Smooth muscle cell of the brain vasculature (primary cell): ENCODE data around the gene CTBP2.
A peak's percentile ranks its signal among the peaks of the same experiment; 100 is the strongest.

ENCODE experiments used
- DNase-seq: peaks from one replicate; pipeline ENCODE4 v3.0.0-alpha.2; 2012; ENCODE audit warnings: low read depth, low spot score

CTBP2 gene

DNA sequence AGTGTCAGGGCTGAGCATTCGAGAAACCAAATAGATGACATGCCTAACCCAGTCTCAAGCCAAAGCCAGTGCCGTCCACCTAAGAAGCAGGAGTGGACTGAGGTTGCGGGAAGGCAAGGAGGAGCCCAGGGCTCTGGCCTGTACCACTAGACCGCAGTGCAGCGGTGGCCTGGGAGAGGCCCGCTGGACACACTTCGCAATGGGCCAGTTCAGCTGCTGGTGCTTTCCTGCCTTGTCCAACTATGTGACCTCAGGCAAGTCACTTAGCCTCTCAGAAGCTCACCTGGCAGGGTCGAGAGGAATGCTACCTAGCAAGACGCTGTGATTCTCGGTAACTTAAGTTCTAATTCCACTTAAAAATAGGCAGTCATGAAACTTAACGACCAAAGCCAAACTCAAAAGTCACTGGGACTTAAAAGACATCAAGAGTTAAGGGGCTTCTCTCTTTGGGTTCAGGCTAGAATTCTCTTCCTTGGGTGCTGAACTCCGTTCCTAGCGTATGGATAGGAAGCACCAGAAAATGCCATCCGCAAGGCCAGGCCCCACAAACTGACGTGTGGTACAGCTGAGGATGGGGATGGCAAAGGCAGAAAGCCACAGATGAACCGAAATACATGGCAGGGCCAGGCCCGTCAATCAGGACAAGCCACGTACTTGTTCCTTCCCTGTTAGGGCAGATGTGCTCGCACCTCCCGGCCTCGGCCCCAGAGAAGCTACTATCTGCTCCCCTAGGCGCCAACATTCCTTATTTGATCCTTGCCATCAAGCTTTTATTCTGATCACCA, 34.2 kb downstream of the CTBP2 start:
- DNase-seq: no peak

DNA sequence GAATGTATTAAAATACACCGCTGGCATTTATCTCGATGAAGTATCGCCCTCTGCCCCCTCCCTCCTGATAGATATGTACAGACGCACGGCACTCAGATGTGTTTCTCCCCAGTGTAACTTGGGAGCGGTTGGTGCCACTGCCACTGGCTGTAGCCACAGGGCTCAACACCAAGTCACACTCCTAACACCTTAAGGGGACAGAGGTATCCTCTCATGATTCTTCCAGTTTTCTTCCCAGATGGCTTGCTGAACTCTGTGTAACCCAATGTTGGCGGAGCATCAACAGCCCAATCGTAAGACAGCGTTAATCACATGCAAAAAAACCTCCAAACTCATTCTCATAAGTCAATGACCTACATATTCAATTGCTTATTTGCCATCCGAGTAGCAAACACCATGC, 35.5 kb downstream of the CTBP2 start:
- no peak for DNase-seq

DNA sequence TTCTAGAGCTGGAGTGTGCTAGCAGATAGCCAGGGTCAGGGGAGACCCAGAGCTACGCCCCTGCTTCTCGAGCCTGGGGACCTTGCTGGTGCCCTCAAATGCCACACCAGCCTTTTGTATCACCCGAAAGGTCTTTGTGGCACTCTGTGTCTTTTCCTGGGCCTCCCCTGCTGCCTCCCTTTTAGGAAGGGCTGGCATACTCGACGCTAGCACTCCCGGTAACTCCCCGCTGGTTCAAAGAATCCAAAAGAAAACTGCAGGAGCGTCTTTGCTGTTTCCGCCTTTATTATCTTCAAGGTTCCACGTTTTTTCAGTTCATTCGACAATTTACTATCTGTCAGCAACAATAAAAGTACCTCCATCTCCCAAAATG, 36.3 kb downstream of the CTBP2 start:
- DNase-seq: no peak

DNA sequence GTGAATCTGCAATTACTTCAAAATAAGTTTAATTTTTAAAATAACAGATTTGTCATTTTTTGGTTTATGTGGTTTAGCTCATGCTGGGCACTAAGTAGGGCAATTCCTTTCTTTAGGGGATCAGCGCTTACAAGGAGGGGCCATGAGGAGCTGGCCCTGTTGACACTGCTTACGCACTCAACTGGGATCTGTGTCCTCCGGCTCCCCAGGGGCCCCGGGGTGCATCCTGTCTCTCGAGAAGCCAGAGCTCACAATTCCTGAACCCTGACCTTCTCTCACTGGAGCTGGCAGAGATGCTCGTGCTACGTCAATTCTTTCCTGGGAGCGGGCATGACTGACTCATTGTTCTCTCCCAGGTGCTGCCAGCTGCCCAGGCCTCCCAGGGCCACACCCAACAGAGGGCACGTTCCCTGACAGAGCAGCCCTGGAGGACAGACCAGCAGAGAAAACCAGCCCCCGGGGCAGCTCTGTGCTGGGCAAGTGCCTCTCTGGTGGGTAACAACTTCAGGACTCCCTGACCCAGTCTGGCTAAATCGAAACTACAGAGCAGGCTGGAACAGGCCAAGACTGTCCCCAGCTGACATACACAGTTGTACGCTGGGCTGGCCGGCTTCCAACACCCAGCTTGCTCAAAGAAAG, 36.8 kb downstream of the CTBP2 start:
- peak; percentile 91 for DNase-seq

DNA sequence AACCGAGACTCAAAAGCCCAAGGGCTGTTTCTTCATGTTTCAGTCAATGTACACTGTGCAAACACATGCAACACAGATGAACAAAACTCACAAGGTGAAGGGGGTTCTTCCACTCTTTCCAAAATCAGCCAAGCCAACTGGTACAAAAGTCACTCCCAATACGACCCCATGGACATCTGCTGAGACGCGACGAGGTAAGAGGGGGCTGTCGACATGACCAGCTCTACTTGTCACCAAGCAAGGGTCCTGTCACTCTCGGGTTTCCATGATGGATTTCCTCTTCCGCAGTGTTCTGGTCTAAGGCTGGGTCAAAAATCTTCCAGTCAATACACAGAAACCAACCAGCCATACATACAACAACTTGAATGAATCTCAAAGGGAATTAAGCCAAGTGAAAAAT, 37.8 kb downstream of the CTBP2 start:
- no peak for DNase-seq

DNA sequence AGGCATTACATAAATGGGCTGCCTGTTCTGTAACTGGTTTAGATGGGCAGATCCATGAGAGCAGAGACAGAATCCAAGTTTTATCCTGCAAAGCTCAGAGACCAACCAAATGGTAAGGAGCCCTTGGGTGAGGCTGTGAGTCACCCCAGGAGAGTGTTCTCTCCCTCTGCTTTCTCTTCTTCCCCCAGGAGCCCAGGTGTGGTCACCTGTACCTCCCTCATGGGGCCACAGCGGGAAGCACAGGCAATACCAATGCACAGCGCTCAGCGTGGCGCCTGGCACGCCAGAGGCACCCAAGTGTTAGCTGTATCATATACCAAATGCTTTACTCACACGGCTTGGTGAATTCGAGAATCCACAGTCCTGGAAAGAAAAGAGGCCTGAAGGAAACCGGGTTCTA, 39.4 kb downstream of the CTBP2 start:
- DNase-seq: no peak

DNA sequence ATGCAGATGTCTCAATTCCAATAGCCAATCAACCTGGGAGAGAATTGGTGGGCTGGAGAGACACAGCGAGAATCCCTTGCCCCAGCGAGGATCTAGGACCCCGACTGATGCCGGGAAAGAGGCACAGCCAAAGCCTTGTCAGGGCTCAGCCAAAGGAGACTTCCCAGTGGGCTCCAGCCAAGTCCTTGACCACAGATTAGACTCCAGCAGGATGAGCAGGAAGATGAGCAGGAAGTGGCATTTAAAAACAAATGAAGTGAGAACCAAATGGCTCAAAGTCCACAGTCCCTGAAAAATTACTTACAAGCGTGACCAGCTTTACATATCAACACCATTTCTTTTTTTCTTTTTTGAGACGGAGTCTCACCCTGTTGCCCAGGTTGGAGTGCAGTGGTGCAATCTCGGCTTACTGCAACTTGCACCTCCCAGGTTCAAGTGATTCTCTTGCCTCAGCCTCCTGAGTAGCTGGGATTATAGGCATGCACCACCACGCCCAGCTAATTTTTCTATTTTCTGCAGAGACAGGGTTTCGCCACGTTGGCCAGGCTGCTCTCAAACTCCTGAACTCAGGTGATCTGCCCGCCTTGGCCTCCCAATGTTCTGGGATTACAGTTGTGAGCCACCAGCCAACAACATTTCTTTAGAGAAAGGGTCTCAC, 40.2 kb downstream of the CTBP2 start:
- DNase-seq: no peak

DNA sequence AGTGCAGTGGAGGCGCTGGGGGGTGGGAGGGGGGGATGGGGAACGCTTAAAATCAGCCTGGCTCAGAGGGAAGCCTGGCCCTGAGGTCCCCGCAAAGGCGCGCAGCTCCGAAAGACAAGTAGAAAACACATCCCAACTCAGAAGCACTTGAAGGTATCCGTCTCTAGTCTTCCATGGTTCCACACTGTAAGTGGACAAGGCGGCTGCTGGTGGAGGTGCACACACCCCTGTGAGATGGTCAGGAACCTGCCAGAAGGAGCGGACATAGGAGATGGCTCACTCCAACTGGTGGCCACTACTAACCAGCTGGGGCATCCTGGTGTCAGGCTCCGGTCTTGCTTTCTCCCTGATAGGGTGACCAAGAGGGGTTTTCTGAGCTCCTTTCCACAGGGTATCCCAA, 41.7 kb downstream of the CTBP2 start:
- no peak for DNase-seq

DNA sequence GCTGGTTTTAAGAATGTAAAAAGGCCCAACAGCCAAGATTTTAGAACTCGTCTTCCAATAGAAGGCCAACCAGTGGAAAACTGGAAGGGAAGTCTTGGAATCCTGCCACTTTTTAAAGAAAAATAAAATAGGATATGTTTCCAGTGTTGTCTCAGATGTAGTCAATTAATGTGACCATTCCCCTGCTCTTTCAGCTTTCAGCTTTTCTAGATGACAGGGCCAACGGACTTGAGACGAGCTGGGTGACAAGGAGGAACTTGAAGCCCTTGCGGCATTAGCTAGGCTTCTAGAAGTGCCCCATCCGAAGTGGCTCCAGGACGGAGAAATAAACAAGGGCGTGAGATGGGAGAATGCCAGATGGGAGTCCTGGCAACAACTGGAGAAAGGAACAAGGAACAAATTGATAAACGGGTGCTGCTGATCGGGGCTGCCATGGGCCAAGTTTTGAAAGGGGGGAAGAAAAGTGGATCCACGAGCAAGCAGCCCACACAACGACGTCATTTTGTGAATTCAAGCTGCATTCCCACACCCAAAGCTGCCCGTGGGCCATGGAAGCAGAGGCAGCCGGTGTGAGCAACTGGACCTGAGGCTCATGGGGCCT, 42.3 kb downstream of the CTBP2 start:
- peak; percentile 57 for DNase-seq

DNA sequence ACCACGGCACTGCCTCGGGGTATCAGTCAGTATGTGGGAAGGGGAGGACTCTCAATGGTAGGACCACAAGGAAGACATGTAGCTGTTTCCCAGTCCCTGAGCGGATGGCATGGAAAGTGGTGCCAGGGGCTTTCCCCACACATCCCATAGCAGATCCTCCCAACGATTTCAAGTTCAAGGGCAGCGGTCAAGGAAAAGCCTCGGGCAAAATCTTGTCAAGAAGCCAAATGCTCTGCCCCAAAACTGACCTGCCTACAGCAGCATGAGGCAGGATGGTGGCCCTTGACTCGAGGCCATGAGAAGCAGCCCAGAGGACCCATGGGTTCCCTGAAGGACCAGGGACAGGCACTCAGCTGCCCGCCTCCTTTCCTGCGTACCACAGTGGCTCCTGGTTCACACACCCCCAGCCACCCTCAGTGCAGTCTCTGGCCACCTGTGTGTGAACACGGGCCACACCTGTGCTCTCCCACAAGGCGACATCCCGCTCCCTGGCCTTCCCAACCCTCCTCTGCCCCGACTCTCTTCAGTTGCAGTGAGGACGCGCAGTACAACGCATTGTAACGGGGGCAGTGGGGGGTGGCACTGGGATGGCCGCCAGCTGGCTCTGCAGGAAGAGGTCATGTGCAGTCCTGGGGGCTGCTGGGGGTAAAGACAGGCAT, 43.6 kb downstream of the CTBP2 start:
- DNase-seq: no peak

DNA sequence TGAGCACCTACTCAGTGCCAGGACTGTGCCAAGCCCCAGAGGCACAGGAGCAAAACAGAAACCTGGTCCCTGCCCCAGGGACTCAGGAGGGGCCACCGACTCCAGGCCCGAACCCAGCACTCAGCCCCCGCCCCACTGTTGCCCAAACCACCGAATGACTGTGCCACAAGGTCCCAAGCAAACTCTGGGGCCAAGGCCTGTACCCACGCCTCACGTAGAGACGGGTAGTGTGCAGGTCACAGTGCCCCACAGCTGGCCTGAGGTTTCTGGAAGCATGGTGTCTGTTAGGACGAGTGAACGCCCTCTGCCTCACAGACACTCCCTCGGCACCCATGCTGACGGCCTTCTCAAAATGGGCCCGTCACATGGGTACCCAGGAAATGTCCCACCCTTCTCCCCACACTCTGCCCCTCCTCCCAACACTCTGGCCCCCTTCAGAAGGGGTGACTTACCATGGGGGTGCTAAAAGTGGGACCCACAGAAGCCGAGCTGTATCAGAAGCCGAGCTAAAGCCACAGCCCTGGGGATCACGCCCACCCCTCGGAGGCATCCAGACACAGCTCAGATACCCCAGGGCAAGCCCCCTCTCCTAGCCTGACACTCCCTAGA, 44.2 kb downstream of the CTBP2 start:
- no peak for DNase-seq

DNA sequence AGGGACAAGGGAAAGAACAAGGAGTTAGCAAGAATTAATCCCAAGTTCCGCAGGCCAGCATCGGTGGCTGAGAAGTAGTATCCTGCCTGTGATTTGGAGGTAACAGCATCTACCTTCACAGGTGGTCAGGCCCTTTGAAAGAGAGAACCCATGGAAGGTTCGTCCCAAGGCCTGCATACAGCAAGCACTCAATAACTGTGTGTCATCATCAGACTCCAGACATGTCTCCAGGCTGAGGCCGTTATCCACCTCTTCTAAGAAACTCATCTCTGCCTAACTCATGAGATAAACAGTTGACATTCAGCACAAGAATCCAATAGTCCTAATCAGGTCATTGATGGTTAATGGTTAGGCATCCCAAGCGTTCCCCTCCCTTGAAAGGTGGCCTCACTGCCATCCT, 45.0 kb downstream of the CTBP2 start:
- no peak for DNase-seq

DNA sequence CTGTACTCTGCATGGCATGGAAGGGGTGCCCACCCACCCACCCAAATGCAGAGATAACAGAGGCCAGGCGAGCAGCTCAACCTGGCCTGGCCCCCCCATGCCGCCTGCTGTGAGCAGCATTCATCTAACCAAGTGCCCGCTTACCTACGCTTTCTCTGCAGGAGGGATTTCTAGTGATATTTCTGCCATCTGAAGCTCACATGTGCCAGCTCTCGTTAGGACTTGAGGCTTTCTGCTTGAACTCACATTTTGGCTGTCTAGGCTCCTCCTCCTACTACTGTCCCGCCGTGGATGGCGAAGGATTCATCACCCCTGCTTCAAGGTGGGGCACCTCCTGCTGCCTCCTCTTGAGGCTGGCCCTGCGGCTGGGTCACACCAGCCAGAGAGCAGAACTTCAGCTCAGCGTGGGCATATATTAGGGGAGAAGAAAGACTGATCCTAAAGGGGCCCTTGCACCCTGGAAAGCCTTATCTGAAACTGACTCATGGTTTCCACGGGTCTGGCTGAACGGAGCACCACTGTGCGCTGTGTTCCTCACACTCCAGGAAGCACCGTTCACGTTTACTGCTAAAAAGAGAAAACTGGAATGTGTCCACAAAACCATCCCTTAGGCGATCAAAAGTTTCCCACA, 45.5 kb downstream of the CTBP2 start:
- DNase-seq: no peak

DNA sequence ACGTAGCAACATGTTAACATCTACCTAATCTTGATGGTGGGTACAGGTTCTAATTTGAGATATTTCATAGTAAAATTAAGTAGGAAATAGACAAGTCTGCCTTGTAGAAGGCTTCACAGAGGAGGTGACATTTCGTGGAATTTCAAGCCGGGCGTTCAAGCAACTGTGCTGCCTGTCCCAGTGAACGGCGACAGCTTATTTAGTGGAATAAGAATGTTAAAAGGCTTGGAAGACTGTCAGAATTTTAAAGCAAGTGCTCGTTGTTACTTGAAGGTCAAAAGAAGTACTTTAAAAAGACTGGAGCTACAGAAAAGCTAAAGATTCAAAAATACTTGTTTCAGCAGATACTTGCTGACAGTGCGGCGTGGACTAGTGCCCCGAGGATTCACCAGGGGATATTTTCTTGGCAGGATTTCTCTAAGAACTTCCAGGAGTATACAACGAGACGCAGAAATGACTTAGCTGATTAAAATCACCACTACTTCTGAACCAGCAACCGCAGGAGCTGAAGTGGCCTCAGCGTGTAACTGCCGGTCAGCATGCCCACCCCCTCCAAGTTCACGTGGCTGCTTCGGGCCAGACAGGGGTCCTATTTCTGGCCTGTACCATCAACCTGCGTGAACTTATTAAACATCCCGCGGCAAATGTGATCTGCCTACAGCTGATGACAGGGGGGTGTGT, 46.5 kb downstream of the CTBP2 start:
- DNase-seq: no peak

DNA sequence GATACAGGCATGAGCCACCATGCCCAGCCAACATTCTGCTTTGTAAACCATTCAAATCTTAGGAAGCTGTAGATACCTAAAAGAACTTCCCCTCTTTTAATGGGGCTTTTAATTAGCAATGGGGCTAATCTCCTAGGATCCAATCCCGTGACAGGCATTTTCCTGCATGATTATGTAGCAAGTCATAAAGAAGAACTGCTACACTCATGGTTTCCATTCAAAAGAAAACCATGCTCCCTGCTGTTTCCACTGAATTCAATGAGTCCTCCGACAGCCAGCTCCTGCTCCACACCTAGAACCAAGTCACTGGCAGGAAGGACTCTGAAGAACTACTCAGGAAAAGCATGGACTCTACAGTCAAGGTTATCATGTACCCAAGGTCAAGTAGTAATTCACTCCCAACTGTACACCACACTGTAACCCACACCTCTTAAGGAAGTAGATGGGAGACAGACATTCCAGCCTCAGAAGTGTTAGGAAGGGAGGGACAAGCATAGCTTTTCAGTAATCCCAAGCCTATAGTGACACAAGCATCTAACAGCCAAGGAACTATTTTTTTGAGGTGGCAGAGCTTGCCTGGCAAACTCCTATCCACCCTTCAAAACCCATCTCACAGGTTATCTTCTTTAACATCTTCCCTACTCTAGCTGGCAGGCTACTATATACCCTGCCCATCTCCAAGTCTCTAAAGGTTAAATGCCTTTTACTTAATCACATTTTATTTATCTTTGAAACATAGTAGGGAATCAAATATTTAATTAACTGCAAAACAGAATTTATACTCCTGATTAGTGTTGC, 47.5 kb downstream of the CTBP2 start:
- no peak for DNase-seq

DNA sequence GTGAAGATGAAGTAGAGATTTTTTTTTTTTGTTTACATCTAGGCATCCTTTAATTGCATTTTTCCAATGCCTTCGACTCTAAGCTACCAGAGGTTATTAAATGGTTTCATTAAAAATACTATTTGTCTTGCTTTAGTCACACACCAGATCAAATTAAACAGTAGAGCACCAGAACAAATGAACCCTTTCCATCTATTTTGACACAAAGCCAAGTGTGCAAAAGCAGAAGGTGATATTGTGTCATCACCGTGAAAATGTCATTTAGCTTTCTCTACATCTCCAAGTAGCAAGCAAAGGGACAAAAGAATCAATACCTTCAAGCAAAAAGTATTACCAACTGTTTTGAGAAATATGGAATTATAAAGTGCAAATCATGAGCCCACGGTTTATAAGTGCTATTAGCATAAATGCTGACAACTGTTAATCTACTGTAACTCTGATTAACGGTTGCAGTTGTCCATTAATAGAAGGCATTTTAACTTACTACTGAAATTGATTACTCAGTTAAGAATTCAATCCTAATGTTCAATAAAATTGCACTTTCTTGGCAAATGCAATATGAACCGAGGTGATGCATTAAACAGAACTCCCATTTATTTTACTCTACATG, 49.1 kb downstream of the CTBP2 start:
- no peak for DNase-seq

DNA sequence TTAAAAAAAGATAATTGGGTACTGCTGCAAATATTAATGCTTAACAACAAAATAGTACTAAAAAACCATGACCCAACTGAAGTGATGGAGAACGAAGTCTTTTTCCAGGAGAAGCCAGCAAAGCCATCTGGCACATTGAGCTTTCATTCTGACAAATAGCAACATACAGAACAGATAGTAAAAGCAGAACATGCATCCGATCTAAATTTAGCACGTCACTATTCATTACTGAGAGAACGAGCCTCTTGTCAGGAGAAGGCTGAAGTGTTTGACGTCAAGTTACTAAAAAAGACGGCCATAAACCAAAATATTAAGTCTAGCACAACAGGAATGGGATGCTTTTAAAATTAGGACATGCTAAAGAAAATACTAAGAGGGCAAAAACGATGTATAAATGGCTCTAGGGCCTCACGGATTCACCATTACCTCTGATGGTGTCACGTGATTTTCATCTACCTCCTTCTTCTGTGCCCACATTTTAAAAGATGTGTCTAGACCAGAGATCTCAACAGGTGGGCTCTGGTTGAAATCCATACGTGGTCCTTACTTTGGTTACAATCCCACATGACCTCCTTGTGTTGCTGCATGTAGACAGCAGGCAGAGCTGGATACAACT, 52.3 kb downstream of the CTBP2 start:
- no peak for DNase-seq

DNA sequence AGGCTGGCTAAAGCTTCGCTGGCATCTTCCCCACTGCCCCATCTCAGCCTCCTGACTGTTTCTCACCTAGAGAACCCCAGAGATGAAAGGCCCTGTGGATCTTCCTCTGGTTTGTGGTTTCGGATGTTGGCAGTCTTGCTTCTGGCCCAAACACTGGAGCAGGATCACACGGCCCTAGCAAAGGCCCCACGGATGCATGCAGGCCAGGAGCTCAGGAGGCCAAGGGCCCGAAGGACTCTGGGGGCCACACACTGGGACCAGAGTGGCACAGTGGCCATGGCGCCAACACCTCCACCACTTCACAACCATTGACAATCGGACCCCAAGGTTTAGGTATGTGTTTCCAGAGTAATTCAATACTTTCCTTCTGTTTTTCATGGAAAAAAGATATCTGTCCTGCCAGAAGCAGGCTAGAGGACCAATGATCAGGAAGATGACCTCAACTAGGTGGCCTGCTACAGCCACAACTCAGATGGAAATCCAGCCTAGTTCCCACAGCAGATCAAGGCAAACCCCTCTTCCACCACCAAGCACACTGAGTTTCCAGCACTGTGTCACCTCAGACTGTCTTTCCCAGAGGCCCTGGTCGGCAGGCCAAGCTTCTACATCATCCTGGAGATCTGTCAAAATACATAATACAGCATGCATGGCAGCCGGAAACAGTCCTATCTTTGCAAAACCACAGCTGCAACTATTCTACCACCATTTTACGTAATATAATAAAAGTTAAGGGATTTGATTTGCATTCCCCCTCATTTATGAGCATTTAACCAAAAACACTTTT, 53.0 kb downstream of the CTBP2 start:
- DNase-seq: no peak
